B cell (primary cell): ENCODE measurements around the gene THBS3.
A peak's percentile ranks its signal among the peaks of the same experiment; 100 is the strongest.

ENCODE experiments used
- EZH2 ChIP-seq: IDR thresholded peaks from 2 replicates; pipeline ENCODE4 v1.6.1; 2012; ENCODE audit warnings: borderline replicate concordance, low read depth, mild to moderate bottlenecking, moderate library complexity, low read length; ENCODE audit not compliant: insufficient read depth, poor library complexity, severe bottlenecking
- TF ChIP-seq, protein P1 (sequence below): fragments of 200-600 bp; IDR thresholded peaks from one replicate; pipeline ENCODE4 v1.8.0; 2022; ENCODE audit warnings: antibody characterized with exemption, mild to moderate bottlenecking

DNA sequence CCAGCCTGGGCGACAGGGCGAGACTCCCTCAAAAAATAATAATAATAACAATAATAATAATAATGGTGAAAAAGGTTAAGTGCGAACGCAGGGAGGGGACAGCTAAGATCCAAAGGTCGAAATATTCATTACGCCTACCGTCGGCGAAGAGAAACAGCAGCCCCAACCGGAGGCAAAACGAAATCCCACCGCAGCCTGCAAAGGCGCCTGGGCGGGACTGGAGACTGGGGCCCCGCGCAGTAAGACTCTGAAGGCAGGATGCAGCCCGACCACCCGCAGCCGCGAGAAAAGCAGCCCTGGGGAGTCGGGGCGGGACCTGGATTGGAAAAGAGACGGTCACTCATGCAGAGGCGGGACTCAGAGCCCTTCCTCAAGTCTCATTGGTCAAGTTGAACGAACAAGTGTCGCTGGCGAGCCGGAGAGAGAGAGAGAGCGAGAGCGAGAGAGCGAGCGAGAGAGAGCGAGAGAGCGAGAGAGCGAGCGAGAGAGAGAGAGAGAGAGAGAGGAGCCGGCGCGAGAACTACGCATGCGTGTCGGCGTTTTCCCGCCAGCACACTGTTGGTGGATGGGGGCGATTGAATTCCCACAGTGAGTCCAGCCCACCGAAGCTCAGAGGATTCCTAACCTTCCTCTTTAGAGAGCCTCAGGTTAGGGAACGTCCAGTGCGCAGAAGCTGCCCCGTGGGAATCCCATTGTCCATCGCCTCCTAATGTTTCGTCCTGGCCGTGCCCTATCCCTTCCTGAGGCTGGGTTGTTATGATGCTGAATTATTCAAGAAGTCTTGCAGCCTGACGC is 36.9 kb upstream of the THBS3 start:
- no peak for TF ChIP-seq EZH2
- TF ChIP-seq, protein P1, sequence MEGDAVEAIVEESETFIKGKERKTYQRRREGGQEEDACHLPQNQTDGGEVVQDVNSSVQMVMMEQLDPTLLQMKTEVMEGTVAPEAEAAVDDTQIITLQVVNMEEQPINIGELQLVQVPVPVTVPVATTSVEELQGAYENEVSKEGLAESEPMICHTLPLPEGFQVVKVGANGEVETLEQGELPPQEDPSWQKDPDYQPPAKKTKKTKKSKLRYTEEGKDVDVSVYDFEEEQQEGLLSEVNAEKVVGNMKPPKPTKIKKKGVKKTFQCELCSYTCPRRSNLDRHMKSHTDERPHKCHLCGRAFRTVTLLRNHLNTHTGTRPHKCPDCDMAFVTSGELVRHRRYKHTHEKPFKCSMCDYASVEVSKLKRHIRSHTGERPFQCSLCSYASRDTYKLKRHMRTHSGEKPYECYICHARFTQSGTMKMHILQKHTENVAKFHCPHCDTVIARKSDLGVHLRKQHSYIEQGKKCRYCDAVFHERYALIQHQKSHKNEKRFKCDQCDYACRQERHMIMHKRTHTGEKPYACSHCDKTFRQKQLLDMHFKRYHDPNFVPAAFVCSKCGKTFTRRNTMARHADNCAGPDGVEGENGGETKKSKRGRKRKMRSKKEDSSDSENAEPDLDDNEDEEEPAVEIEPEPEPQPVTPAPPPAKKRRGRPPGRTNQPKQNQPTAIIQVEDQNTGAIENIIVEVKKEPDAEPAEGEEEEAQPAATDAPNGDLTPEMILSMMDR = peak; percentile 45
